Measurements from ENCODE around the gene TMEM263.

TMEM263 gene

DNA sequence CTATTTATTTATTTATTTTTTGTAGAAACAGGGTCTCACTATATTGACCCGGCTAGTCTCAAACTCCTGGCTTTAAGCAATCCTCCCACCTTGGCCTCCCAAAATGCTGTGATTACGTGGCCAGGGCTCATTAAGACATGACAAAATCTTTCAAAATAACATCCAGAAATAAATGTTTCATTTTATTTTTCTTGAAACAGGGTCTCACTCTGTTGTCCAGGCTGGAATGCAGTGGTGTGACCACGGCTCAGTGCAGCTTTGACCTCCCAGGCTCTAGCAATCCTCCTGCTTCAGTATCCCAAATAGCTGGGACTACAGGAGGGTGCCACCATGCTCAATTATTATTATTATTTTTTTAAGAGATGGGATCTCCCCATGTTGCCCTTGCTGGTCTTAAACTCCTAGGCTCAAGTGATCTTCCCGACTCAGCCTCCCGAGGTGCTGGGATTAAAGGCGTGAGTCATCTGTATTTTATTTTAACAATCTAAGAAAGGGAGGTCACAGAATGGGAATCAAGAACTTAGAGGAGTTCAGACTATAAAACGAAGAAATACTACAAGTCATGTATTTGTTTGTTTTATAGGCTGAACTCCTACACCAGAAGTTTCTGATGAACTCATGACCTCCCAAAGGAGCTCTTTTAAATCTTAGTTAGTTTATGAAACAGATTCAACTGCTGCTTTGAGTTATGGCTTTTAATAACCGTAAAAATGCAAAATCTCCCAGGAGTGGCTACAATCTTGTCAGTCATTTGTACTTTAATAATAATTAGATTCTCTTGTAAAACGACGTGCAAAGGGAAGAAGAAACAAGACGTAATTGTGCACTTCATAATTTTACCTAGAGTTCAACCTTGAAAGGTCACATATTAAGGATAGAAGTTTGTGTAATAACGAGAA, 2.1 kb upstream of the TMEM263 start:
- no peak for DNase-seq

DNA sequence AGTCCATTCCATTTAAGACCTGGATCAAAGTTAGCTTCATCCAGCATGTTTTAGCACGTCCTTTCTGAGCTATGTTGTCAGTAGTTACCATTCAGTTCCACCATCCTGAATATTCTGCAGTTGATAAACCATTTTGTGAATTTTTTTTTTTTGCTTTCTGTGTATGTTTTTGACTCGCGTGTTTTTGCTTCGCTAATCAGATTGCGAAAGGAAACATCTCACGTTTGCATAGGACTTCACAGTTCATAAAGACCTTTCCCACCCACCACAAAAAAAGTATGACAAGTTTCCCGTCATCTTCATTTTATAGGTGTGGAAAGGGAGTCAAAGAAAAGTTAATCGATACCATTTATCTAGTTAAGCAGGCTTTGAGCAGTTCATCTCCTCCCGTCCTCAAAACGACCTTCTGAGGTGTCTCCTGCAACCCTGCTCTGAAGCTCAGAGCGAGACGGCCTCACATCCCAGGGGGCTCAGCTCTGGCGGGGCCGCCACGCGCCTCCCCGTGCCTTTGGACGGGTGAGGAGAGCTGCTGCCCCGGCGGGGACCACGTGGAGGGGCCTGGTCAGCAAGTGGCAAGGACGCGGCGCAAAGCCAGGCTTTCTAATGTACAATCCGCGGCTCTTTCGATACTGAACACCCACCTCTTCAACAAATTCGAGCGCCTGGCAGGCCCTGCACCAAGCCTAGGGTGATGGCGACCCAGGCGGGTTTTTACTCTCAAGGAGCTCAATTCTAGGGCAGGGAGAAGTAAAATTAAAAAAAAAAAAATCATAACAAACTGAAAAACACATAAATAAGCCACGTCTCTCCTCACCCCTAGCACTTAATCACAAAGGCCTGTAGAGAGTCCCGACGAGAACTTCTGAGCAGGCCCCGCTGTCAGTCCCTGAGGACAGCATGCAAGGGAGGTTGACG, 988 bp upstream of the TMEM263 start:
- no peak for DNase-seq

DNA sequence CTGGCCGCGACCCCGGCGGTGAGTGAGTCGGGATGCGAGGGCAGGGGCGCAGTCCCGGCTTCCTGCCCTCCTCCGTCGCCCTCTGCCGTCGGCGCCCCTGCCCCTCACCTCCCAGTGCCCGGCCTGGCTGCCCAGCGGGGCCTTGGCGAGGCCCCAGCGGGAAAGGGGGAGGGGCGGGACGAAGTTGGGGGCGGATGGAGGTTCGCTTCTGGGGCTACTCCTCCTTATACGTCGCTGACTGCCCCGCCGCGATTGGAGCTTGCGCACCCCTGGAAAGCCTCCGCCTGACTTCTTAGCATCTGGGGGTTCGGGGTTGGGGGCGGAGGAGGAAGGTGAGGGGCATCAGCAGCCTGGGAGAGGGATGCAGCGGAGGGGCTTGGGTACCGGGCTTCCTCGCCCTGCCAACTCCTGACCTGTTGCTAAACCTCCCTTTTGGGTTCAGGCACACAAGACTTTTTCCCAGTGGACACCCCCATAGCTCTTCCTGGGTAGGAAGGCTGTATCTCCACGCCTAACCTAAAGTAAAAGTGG, 406 bp downstream of the TMEM263 start:
- DNase-seq, result no peak

DNA sequence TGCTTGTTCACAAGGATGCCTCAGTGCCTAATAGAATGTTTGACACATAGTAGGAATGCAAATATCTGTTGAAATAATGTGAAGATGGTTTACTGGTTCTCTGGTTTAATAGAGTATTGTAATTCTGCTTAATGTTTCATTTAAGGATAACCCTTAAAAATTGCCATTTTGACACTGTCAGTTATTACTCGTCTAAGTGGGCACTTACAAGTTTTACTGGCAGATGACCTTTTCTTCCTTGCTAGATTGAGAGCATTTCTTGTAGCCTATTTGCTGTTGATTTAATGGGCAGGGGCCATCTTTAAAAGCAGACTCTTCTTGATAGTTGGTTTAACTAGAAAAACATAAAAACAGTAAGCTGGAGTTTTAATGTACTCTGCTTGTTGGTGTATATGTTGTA, 1.9 kb downstream of the TMEM263 start:
- no peak for DNase-seq

DNA sequence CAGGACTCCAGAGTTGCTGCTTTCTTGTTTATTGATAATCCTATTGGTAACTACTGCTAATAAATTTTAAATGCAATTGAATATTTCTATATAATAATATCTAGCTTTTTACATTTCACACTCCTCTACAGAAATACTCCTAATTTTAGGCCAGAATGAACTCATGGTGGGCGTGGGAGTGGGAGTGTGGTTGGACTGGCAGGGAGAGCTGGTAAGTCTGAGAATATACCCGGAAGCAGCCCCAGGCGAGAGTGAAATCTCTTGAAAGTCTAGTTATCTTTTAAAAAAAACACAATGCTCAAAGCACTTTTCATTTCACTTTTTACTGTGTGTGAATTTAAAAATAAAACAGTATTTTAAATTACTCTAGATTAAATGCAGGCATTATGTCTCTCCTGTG, 4.7 kb downstream of the TMEM263 start:
- no peak for DNase-seq

DNA sequence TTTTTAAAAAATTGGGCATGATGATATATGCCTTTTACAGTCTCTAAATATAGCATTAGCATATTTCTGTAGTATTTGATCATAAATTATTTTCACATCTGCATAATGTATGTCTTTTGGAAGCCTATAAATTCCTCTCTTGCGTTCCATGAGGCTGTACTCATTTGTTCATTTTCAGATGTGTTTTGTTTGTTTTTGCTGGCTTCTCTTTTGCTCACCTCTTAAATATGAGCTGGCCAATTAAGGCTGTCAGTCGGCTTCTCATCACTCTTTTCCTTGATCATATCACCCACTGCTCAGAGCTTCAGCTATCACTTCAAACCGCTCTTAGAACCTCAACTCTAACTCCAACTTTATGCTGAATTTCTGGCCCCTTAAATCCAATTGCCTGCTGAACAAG, 6.6 kb downstream of the TMEM263 start:
- no peak for DNase-seq

DNA sequence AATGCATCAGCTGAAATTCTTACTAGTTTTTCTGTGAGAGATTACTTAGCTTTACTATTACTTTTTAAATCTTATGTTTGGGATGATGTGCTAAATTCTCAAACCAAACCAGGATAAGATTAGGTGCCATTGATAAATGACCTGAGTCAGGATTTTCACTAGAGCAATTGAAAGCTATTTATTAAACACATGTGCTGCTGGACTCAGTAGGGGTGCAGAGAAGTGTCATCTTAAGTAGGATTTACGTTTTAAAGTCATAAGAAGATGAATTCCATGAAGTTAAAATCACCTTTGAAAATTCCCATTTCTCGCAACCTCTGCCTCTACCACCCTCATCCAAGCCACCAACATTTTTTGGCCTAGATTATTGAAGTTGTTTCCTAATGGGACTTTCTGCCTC, 8.8 kb downstream of the TMEM263 start:
- no peak for DNase-seq

DNA sequence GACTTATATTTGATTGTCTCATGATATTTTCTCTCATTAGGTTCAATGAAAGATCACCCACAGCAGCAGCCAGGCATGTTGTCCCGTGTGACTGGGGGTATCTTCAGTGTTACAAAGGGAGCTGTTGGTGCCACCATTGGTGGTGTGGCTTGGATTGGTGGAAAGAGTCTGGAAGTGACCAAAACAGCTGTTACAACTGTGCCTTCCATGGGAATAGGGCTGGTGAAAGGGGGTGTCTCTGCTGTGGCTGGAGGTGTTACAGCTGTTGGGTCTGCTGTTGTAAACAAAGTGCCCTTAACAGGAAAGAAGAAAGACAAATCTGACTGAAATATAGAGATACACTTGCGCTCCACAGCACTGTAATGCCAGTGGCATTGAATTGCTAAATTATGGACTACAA, 15.4 kb downstream of the TMEM263 start:
- no peak for DNase-seq

DNA sequence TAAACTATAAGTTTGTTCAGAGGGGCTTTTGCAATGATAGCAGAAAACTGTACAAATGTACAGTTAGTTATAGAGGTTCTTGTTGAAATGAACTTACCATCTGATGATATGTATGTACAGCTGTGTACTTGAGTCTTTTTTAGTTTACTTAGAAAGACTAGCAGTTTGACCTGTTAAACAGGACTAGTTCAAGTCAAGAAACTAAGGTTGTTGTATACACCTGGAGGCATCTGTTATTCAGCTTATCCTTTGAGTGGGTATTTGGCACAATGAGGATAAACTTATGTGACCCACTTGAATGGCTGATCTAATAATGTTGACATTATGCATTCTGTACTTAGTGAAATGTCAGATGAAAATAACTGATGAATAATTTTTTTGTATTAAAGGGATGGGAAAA, 17.8 kb downstream of the TMEM263 start:
- no peak for DNase-seq

DNA sequence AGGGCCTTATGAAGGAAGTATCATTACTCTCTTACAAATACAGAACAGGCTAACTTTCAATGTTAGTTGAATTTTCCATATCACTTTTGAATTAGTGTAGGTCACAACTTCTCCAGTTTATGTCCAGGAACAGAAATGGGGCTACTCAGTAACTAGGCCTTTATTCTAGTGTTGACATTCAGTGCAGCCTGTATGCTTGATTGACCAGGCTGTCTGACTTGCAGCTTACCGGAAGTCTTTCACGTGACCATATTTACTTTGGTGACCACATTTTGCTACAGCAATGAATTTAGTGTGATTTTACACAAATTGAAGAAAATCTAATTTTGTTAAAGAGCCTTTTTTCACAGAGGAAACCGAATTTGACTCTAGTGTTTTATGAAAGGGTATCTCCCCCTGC, 18.8 kb downstream of the TMEM263 start:
- DNase-seq, result no peak

DNA sequence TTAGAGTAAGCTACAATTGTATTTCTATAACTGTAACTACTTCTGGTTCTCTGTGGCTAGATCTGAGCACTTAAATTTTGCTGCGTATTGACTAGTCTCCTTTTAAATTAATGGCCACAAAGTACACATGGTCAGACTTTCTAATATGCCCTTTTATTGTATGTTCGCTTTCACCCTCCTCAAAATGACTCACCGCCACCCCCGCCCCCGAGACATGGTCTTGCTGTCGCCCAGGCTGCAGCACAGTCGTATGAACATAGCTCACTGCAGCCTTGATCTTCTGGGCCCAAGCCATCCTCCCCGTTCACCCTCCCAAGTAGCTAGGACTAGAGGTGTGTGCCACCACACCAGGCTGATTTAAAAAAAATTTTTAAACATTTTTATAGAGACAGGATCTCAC, 19.4 kb downstream of the TMEM263 start:
- DNase-seq, result no peak

DNA sequence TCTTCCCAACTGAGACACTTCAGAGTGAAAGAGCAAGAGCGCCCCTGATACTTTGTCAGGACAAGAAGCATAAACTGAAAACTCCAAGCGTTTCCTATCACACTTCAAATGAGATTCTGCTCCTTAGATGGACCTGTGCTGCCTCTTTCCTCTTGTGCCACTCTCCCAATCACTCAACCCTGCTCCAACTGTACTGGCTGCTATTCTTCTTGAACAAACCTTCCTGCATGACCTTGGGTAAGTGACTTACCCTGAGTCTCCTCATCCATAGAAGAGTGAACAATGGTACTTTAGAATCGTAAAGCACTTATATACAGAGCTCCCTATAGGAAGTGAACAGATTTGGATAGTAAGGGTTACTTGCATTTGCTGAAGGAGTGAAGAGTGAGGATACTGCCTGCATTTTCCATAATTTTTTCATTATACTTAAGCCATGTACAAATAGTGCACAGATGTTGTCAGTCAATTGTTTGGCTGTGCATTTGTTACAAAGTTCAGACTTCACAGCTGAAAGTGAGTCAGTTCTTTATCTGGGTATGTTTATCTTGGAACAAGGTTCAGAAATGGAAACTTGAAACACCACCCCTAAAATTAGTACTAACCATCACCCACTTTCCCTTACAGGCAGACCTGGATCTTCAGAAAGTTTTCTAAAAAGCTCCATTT, 20.4 kb downstream of the TMEM263 start:
- no peak for DNase-seq

DNA sequence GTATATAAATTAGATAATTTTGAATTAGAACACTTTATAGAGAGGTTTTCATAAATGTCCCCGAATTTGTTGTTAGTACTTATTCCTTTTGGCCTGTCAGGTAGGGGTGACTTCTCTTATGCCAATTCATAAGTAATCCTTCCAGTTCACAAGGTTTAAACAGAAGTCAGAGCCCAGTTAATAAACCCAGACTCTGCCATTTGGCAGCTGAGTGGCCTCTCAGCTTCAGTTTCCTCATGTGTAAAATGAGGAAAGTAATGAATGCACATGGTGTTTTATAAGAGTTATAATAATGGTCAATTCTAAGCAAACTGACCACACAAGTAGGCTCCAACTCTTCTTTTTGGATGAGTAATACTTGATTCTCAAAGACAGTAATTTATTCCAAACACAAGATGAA, 21.0 kb downstream of the TMEM263 start:
- no peak for DNase-seq

DNA sequence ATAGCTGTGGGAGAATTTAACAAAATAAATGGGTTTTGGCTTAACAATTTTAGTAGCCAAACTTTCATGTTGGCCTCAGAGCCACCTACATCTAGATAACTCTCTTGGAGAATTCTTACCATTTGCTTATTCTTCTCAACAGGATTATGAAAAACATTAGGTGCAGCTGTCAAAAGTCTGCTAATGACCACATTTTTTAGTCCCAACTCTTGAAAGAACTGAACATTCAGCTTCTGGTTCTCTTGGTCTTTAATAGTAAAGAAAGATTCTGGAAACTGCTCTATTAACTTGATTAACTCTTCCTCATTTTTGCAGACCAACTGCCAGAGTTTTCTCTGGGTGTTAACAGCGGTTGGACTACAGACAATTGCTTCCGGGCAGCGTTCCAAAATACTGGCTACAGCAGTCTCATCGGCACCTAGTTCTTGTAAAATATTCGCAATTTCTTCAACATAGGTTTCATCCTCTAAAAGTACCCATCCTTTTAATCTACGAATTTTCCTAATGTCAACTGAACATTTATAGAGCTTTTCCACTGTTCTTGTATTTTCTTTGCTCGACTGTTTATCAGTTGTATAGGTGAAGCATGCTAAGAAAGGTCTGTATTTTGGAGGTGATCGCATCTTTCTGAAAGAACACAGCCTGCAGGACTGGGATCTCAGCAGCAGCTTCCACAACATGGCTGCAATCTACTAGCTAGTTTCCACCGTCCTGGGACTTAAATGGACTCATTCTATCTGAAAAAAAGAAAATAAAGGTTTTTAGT, 22.5 kb downstream of the TMEM263 start:
- DNase-seq, result no peak

DNA sequence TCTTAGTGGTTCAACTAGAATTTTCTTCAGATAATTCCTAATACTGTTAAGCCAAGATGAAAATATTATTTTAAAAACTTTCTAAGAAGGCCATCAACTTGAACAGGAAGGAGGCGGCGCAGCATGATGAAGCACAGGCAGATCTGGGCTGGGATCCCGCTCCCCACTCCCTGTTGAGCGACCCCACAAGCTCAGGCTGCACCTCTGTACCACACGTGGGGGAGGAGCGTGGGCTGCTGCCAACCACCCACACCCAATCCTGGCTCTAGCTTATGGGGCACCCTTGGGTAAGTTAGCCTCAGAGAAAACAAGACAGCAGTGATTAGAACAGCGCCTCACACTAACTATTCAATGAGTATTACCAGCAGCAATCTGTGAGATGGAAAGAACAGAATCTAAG, 25.2 kb downstream of the TMEM263 start:
- no peak for DNase-seq

DNA sequence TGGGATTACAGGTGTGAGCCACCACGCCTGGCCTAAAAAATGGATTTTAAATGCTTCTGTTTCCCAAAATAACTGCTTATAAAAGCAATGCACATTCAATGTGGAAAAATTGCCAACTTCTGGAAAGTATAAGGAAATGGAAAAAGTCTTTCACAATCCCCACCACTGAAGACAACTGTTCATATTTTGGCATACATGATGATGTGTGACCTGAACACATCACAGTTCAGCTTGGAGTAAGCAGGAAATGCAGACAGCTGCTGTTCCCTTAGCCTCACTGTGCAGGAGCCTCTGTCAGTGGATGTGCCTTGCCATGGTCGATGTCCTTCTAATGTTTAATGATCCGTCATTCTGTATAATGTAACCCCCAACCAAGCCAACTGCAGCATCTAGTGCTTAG, 26.1 kb downstream of the TMEM263 start:
- no peak for DNase-seq

DNA sequence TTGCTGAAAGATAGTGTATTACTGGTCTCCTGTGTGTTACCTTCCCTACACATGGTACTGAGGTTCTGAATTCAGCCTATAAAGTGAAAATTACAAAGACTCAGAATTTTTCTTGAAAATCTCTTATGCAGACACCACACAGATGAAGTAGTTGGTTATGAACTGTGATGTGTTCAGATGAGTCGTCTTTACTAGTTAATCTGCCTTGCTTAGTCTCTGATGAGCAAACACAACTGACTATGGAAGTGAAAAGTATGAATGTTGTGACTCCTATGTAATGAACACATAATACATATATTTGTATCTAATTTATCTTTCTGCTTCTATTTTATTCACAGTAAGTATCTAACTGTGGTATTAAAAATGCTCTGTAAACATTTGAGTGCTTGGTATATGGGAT, 26.5 kb downstream of the TMEM263 start:
- DNase-seq, result no peak

DNA sequence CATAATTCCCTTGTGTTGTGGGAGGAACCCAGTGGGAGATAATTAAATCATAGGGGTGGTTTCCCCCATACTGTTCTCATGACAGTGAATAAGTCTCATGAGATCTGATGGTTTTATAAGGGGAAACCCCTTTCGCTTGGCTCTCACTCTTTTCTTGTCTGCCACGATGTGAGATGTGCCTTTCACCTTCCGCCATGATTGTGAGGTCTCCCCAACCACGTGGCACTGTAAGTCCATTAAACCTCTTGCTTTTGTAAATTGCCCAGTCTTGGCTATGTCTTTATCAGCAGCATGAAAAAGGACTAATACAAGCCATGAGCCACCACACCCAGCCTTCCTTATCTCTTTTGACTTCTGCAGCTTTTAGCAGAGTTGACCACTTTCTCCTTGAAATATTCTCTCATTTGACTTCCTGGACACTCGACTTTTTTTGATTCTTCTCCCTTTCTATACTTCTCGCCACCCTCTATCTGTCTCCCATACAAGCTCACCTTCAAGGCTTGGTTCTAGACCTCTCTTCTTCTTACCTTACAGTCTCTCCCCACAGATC, 29.0 kb downstream of the TMEM263 start:
- DNase-seq, result no peak

DNA sequence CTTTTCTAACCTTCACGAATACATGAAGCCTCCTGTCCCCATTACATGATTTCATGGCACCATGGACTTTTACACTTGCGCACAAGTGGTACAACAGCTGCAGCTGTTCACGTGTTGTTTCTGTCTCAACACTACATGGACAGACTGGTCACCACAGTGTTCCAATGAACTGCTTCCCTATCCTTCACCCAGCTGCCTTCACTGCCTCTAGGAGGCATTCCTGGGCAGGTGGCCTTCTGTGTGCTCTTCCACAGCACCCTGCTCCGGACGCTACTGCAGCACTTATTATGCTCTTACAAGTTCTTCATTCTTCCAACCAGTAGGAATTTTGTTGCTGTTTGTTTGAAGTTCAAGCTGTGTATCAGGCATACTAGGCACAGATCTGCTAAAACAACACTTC, 29.8 kb downstream of the TMEM263 start:
- no peak for DNase-seq

DNA sequence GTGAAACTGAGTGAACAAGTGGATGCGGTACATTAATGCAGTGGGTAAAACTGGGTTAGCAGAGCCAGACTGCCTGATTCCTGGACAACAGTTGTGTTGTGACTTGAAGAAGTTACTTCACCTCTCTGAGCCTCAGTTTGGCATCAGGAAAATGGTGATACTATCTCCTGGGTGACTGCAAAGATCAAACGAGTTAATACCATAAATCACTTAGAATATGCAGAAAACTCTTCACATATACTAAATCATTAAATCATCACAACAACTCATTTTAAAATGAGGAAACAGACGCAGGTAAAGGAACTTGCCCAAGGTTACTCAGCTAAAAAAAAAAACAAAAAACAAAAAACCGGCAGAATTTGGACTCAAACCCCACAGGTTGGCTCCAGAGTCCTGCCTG, 30.4 kb downstream of the TMEM263 start:
- DNase-seq, result no peak

DNA sequence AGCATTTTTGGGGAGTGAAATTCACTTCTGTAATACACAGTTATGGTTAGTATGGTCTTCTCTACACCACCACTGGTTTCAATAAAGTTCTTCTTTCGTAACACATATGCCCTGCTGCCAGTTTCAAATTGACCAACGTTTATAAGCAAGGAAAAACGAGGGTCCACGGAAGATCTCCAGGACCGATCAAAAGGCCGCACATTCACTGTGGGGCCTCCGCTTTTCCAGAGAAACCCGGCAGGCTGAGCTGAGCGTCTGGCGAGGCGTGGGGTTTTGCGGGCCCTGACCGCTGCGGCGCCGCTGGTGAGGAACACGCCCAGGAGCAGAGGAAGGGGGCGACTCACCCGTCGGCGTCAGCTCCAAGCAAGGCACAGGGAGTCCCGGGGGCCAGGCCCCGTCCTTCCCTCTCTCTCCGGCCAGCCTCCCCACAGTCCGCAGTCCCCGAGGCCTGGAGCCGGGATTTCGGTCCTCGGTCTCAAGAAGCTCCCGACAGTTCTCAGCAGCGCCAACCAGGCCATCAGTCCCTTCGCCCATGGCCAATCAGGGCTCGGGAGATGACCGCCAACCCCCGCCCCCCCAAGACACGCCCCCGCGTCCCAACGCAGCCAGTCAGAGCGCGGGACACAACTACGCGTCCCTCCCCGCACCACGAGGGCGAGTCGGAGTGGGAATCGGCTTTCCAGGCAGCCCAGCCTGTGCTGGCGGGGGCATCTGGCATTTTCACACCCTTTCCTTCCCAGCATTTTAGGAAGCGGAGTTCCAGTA, 31.1 kb downstream of the TMEM263 start, which contains the start of gene MTERF2:
TSS of gene MTERF2 (minus strand) at position 522 of the 765 bp plus-strand sequence. CDS start 8,432 bp downstream, outside the sequence.
- DNase-seq, result peak; percentile 71 to 77

Data from AML-193 (cell line).